Spinal cord (tissue), 10 donors: ENCODE results near the gene RAB6C. TPM values are rescaled to one million over a fixed set of nuclear protein-coding genes. Genes with fewer than 3 reads are reported as not detected.
"Not testable (repeated sequence)": the region's sequence is repeated elsewhere in the genome, so short reads cannot be mapped to it uniquely, and the experiment has no call there.

Experiments used
- DNase-seq, 6 donors: peaks; one replicate each; pipeline versions ENCODE4 v3.0.0 to v3.0.0-alpha.2; 2013 to 2015; ENCODE audit warnings: low spot score in 6 of 6, low read depth in 4 of 6
- H3K27ac ChIP-seq: one replicate; pipeline ENCODE4 v1.5.1; 2013; ENCODE audit warnings: low read depth, low read length, control low read depth
- H3K27me3 ChIP-seq: one replicate; pipeline ENCODE4 v1.6.1; 2013; ENCODE audit warnings: low read length; ENCODE audit not compliant: control insufficient read depth, insufficient read depth
- H3K36me3 ChIP-seq: one replicate; pipeline ENCODE4 v1.6.1; 2013; ENCODE audit warnings: low read length; ENCODE audit not compliant: control insufficient read depth, insufficient read depth
- H3K4me1 ChIP-seq: one replicate; pipeline ENCODE4 v1.6.1; 2013; ENCODE audit warnings: low read length; ENCODE audit not compliant: control insufficient read depth, insufficient read depth
- H3K4me3 ChIP-seq: one replicate; pipeline ENCODE4 v1.5.1; 2013; ENCODE audit warnings: low read depth, low read length, control low read depth
- H3K9me3 ChIP-seq: one replicate; pipeline ENCODE4 v1.6.1; 2013; ENCODE audit warnings: low read length; ENCODE audit not compliant: control insufficient read depth, insufficient read depth
- WGBS: methylation state at CpG from one replicate; pipeline ENCODE4 v1.1.5; 2013; ENCODE audit warnings: missing lambda C conversion rate; ENCODE audit not compliant: insufficient coverage; 5-methylcytosine and 5-hydroxymethylcytosine counted together
- polyA plus RNA-seq, 2 donors: library from polyadenylated mRNA; unstranded; fragments of 120-200 nt; gene quantifications; one replicate each; pipeline ENCODE4 v1.2.1, GENCODE V29; 2013; ENCODE audit not compliant: insufficient read length in 2 of 2
- total RNA-seq, 2 donors: library from RNA; depleted of rRNA in 1 of 2; stranded (reverse); fragments of 120-200 nt in 1 of 2; fragments of >200 nt in 1 of 2; gene quantifications; one replicate each; pipeline versions ENCODE4 v1.2.3 to v1.2.4, GENCODE V29; 2013 to 2014
- donor health status: healthy.

RAB6C gene
- total and polyA plus RNA-seq, 4 donors = 0.44 to 4.5 (median 2.7) TPM

- Histone ChIP-seq H3K27ac (no peak overlapping the region), H3K36me3 (no peaks in the 10 kb centered on the region), H3K9me3 (no peaks in the 10 kb centered on the region), H3K4me3 (no peak overlapping the region), H3K27me3 (peaks cover 5% of the 10 kb centered on the region), H3K4me1 (no peaks in the 10 kb centered on the region)
- no peak for DNase-seq
- no CpG with 5 or more reads among the region's 2 CpGs for WGBS
These were observed 5.0 kb downstream of the RAB6C start for GRCh38 chr2:129984426-129984825.

GRCh38 chr2:129992415-129993006 is 13.0 kb downstream of the RAB6C start:
- WGBS = 3% methylated on average over 12 of the region's 49 CpGs
- H3K9me3 ChIP-seq, H3K27ac ChIP-seq, H3K4me1 ChIP-seq, H3K4me3 ChIP-seq, H3K27me3 ChIP-seq, DNase-seq, H3K36me3 ChIP-seq: not testable (repeated sequence)

DNA sequence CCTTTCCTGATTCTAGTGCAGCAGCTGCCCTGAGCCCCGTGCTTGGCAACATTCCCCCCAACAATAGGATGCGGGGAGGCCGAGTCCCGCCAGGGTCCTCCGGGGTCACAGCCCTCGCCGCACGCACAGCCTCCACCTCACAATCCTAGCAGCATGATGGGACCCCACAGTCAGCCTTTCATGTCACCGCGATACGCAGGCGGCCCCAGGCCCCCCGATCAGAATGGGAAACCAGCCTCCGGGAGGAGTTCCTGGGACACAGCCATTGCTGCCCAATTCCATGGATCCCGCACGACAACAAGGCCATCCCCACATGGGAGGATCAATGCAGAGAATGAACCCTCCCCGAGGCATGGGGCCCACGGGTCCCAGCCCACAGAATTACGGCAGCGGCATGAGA is 13.7 kb downstream of the RAB6C start:
- H3K4me1 ChIP-seq, H3K4me3 ChIP-seq, H3K27me3 ChIP-seq, H3K27ac ChIP-seq, DNase-seq, H3K36me3 ChIP-seq, H3K9me3 ChIP-seq: not testable (repeated sequence)
- 34% methylated on average over 18 of the region's 20 CpGs for WGBS

DNA sequence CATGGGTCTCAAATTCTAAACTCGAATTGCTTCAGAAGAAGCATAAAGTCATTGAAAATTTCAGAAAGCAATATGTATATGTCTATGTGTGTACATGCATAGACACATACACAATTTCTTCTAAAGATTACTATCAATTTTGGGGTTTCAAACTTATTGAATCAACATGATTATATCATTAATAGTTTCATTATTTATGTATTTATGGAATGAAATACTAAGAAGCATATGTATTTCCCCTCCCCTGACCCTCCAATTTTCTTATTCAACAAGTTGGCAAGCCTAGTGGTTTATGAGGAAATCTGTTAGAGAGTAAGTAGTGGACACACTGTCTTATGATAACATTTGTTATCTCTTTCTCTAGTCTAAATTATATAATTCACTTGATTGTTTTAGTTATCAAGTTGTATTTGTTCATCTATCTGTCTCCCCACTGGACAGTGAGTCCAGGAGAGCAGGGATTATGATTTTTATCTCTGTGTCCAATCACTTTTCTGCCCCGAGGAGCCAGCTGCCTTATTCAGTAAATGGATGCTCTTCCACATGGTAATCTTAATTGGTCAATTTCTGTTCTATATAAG is 17.3 kb downstream of the RAB6C start:
- H3K27ac ChIP-seq = not testable (repeated sequence)

GRCh38 chr2:129998771-129999170 is 19.3 kb downstream of the RAB6C start:
- H3K36me3 ChIP-seq, H3K4me1 ChIP-seq, H3K4me3 ChIP-seq, H3K27me3 ChIP-seq, DNase-seq, H3K9me3 ChIP-seq, H3K27ac ChIP-seq: not testable (repeated sequence)
- 78% methylated on average over 4 of the region's 6 CpGs for WGBS

More for the DNA sequence above, 17.3 kb downstream of the RAB6C start:
- not testable (repeated sequence) for H3K4me1 ChIP-seq, H3K4me3 ChIP-seq, H3K27me3 ChIP-seq, DNase-seq, H3K9me3 ChIP-seq, H3K36me3 ChIP-seq
- WGBS = no CpG with 5 or more reads among the region's 2 CpGs

DNA sequence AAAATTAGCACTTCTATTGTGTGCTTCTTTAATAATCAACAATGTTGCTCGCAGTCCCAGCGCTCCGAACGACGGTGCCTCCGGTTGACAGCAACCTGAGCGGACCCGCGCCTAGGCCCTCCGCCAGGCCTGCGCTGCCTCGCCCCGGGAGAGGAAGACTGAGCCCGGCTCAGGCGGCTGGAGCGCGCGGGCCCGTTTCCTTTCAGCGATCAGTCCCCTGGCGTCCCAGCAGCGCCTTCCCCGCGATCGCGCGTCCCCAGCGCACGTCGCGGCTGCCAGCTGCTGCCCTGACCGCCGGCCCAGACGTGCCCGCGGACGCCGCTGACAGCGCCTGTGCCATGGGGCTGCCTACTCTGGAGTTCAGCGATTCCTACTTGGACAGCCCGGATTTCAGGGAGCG is 26.4 kb downstream of the RAB6C start:
- not testable (repeated sequence) for H3K27me3 ChIP-seq, H3K36me3 ChIP-seq, H3K4me3 ChIP-seq, H3K9me3 ChIP-seq, H3K27ac ChIP-seq, H3K4me1 ChIP-seq
- 2% methylated on average over 20 of the region's 42 CpGs for WGBS
- DNase-seq = peak in 2 of 6 donors; percentile 11 to 17

DNA sequence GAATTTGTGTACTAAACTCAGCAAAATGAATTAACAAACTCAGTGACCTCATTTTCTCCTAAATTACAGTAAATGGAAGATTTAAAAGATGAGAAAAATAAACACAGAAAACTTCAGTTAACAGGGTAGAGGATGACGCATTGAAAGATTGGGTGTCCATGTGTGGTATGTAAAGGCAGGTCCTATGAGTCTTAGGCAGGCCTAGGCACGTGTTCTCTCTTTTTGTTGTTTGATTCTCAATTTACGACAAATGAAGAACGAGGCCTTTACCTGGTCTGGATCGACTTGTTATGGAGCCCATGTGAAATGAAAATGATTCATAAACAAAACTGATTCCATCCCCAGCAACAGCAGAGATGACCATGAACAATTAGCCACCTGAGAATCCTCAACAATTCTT is 37.2 kb downstream of the RAB6C start:
- H3K9me3 ChIP-seq, H3K4me1 ChIP-seq, H3K4me3 ChIP-seq, DNase-seq, H3K27me3 ChIP-seq, H3K27ac ChIP-seq, H3K36me3 ChIP-seq: not testable (repeated sequence)
- no CpG with 5 or more reads among the region's 5 CpGs for WGBS

GRCh38 chr2:130019402-130019801 is 39.9 kb downstream of the RAB6C start:
- Histone ChIP-seq H3K27ac (no peak overlapping the region), H3K9me3 (no peaks in the 10 kb centered on the region), H3K27me3 (no peaks in the 10 kb centered on the region), H3K4me3 (no peak overlapping the region), H3K36me3 (no peaks in the 10 kb centered on the region), H3K4me1 (no peaks in the 10 kb centered on the region)
- 63% methylated on average over 1 of the region's 2 CpGs for WGBS
- DNase-seq = no peak

DNA sequence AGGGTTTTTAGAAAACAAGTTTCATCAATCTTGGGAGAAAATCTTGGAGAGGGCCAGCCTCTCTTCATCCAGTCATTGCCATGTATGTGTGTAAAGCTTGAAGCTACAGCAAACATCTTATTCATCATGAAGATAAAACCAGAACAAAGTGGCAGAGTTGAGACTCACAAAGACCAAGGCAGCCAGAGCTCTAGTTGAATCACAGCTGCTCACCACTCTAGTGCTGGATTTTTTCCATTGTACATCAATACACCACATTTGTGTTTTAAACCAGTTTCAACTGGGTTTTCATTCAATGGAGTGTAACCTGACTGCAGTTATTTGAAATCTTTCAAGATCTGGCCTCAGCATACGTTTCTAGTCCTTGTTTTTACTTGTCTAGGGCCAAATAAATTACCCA is 40.6 kb downstream of the RAB6C start:
- not testable (repeated sequence) for DNase-seq, H3K4me1 ChIP-seq, H3K9me3 ChIP-seq, H3K36me3 ChIP-seq, H3K4me3 ChIP-seq, H3K27ac ChIP-seq, H3K27me3 ChIP-seq
- WGBS = no CpG with 5 or more reads among the region's 1 CpG

DNA sequence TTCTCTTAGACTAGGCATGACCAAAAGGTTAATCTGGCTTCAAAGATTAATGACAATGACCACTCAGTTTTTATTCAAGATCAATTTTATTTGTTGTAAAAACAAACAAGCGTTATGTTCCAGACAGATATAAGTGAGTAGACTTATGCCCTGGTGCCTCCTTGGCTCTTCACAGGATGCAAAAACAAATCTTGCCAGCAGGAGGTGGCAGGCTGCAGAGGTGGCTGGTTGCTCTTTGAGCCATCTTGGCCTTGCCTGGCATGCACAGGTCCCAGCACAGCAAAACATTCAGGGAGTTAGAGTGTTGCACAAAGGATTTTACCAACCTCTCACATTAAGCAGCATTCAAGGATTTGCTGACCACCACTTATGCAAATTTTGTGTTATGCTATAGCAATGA is 46.5 kb downstream of the RAB6C start:
- not testable (repeated sequence) for H3K36me3 ChIP-seq, H3K27me3 ChIP-seq, H3K9me3 ChIP-seq, H3K4me1 ChIP-seq, H3K27ac ChIP-seq, DNase-seq, H3K4me3 ChIP-seq
- no CpG with 5 or more reads among the region's 1 CpG for WGBS
